NT2/D1 (cell line): Measurements from ENCODE around the gene MGAT5.

Experiments
- YY1 ChIP-seq: IDR thresholded peaks from 2 replicates; pipeline ENCODE4 v1.6.1; 2011; ENCODE audit not compliant: insufficient read length, insufficient read depth
- ZNF274 ChIP-seq: IDR thresholded peaks from 2 replicates; pipeline ENCODE4 v1.6.1; 2011; ENCODE audit warnings: mild to moderate bottlenecking, low read depth, low read length

GRCh38 chr2:134370655-134371445 lies 117.0 kb downstream of the MGAT5 start:
- no peak for TF ChIP-seq YY1
- no peak for TF ChIP-seq ZNF274
